HepG2 (cell line): ENCODE results near the gene OPN1SW. TPM values are rescaled to one million over a fixed set of nuclear protein-coding genes. Genes with fewer than 3 reads are reported as not detected.
A peak's percentile ranks its signal among the peaks of the same experiment; 100 is the strongest.

Experiments
- DMAP1 ChIP-seq: IDR thresholded peaks from 2 replicates; pipeline ENCODE4 v1.6.1; 2016
- HMGXB4 ChIP-seq, 2 experiments: sonication (generic) in 1 of 2; formaldehyde crosslinking in 1 of 2; IDR thresholded peaks; 2 replicates each; pipeline versions ENCODE4 v1.4.0 to v1.6.1; 2018 to 2020; ENCODE audit warnings: missing genetic modification reagents in 2 of 2, borderline replicate concordance in 1 of 2, low read depth in 1 of 2, mild to moderate bottlenecking in 1 of 2, missing biosample characterization in 1 of 2
- HOXA7 ChIP-seq: sonication (generic); formaldehyde crosslinking; IDR thresholded peaks from 2 replicates; pipeline ENCODE4 v1.8.1; 2022; ENCODE audit warnings: mild to moderate bottlenecking, missing genetic modification reagents, moderate library complexity
- MEF2D ChIP-seq: sonication (generic); formaldehyde crosslinking; IDR thresholded peaks from 2 replicates; pipeline ENCODE4 v1.5.1; 2020; ENCODE audit warnings: mild to moderate bottlenecking, missing genetic modification reagents
- NFYB ChIP-seq: sonication (generic); formaldehyde crosslinking; IDR thresholded peaks from 2 replicates; pipeline ENCODE4 v1.4.0; 2020; ENCODE audit warnings: missing genetic modification reagents
- NR2F2 ChIP-seq: IDR thresholded peaks from 2 replicates; pipeline ENCODE4 v1.6.1; 2012; ENCODE audit warnings: low read depth, inconsistent platforms, borderline replicate concordance
- PAXIP1 ChIP-seq: sonication (generic); formaldehyde crosslinking; conservative IDR thresholded peaks from 2 replicates; pipeline ENCODE4 v1.4.0; 2020; ENCODE audit warnings: mild to moderate bottlenecking, missing genetic modification reagents, moderate library complexity
- PBX2 ChIP-seq: IDR thresholded peaks from 2 replicates; pipeline ENCODE4 v1.6.1; 2016; ENCODE audit warnings: control low read depth
- POLR2G ChIP-seq: fragments of 200-400 bp; formaldehyde crosslinking; IDR thresholded peaks from 2 replicates; pipeline ENCODE4 v1.6.1; 2018; ENCODE audit warnings: mild to moderate bottlenecking, low read depth, low read length, moderate library complexity
- SNAPC5 ChIP-seq: sonication (generic); formaldehyde crosslinking; IDR thresholded peaks from 2 replicates; pipeline ENCODE4 v1.8.1; 2023; ENCODE audit warnings: mild to moderate bottlenecking, missing genetic modification reagents, borderline replicate concordance
- SP4 ChIP-seq: sonication (generic); formaldehyde crosslinking; IDR thresholded peaks from 2 replicates; pipeline ENCODE4 v1.8.1; 2023; ENCODE audit warnings: mild to moderate bottlenecking, missing genetic modification reagents
- ZNF121 ChIP-seq: sonication (generic); formaldehyde crosslinking; IDR thresholded peaks from 2 replicates; pipeline ENCODE4 v1.5.0; 2020; ENCODE audit warnings: mild to moderate bottlenecking, missing genetic modification reagents
- ZNF788 ChIP-seq: sonication (generic); formaldehyde crosslinking; IDR thresholded peaks from 2 replicates; pipeline ENCODE4 v1.5.0; 2020; ENCODE audit warnings: mild to moderate bottlenecking, missing genetic modification reagents, borderline replicate concordance
- polyA plus RNA-seq, 8 experiments: library from polyadenylated mRNA; depleted of rRNA in 3 of 8; stranded (reverse) in 7 of 8; unstranded in 1 of 8; fragments of >200 nt; fragmentation: Illumina TruSeq in 4 of 8; extraction: Trizol in 4 of 8; gene quantifications; 2 replicates each; pipeline versions ENCODE4 v1.2.1 to v1.2.3, GENCODE V29; 2011 to 2016; ENCODE audit warnings: low read depth in 4 of 8, missing spikeins in 1 of 8, mixed read lengths in 1 of 8; ENCODE audit not compliant: insufficient read depth in 1 of 8
- total RNA-seq, 5 experiments: library from RNA; depleted of rRNA; stranded (reverse); fragments of >200 nt; fragmentation: Illumina TruSeq; extraction: Trizol; gene quantifications; 2 replicates each; pipeline ENCODE4 v1.2.3, GENCODE V29; 2016; ENCODE audit warnings: low read depth in 1 of 5
- TF ChIP-seq, protein P1 (sequence below): IDR thresholded peaks from 2 replicates; pipeline ENCODE4 v1.6.1; 2016; ENCODE audit warnings: mild to moderate bottlenecking, missing biosample characterization, missing genetic modification reagents
- TF ChIP-seq, protein P2 (sequence below): sonication (generic); formaldehyde crosslinking; IDR thresholded peaks from 2 replicates; pipeline ENCODE4 v1.4.0; 2020; ENCODE audit warnings: missing genetic modification reagents

The OPN1SW gene
- total and polyA plus RNA-seq, 2 of the 13 experiments (the other 11 are each of a cell fraction or from before 2014, with no cell fraction given): not detected

GRCh38 chr7:128739048-128739962 lies 36.3 kb downstream of the OPN1SW start, which contains the start of gene CALU (continued):
- no peak for TF ChIP-seq SNAPC5
- peak; percentile 76; the same call in 1 of the 2 replicates for TF ChIP-seq MEF2D (CRISPR knock-in tag)
- TF ChIP-seq POLR2G: peak; percentile 90
- TF ChIP-seq, protein P1, sequence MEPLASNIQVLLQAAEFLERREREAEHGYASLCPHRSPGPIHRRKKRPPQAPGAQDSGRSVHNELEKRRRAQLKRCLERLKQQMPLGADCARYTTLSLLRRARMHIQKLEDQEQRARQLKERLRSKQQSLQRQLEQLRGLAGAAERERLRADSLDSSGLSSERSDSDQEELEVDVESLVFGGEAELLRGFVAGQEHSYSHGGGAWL (CRISPR knock-in tag): peak; percentile 73; the same call in 1 of the 2 replicates
- no peak for TF ChIP-seq HOXA7 (CRISPR knock-in tag)
- TF ChIP-seq NFYB (CRISPR knock-in tag): peak; percentile 97
- TF ChIP-seq PBX2 (CRISPR knock-in tag): 0 out of 2 replicates have a peak, but pooled peaks have one; percentile 47
- TF ChIP-seq HMGXB4 (CRISPR knock-in tag; IDR thresholded peaks at IDR 0.05; ENCODE audit: borderline replicate concordance in 1 of 2, low read depth in 1 of 2): peak; percentile 15 to 77
- TF ChIP-seq, protein P2, sequence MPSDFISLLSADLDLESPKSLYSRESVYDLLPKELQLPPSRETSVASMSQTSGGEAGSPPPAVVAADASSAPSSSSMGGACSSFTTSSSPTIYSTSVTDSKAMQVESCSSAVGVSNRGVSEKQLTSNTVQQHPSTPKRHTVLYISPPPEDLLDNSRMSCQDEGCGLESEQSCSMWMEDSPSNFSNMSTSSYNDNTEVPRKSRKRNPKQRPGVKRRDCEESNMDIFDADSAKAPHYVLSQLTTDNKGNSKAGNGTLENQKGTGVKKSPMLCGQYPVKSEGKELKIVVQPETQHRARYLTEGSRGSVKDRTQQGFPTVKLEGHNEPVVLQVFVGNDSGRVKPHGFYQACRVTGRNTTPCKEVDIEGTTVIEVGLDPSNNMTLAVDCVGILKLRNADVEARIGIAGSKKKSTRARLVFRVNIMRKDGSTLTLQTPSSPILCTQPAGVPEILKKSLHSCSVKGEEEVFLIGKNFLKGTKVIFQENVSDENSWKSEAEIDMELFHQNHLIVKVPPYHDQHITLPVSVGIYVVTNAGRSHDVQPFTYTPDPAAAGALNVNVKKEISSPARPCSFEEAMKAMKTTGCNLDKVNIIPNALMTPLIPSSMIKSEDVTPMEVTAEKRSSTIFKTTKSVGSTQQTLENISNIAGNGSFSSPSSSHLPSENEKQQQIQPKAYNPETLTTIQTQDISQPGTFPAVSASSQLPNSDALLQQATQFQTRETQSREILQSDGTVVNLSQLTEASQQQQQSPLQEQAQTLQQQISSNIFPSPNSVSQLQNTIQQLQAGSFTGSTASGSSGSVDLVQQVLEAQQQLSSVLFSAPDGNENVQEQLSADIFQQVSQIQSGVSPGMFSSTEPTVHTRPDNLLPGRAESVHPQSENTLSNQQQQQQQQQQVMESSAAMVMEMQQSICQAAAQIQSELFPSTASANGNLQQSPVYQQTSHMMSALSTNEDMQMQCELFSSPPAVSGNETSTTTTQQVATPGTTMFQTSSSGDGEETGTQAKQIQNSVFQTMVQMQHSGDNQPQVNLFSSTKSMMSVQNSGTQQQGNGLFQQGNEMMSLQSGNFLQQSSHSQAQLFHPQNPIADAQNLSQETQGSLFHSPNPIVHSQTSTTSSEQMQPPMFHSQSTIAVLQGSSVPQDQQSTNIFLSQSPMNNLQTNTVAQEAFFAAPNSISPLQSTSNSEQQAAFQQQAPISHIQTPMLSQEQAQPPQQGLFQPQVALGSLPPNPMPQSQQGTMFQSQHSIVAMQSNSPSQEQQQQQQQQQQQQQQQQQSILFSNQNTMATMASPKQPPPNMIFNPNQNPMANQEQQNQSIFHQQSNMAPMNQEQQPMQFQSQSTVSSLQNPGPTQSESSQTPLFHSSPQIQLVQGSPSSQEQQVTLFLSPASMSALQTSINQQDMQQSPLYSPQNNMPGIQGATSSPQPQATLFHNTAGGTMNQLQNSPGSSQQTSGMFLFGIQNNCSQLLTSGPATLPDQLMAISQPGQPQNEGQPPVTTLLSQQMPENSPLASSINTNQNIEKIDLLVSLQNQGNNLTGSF: peak; percentile 52; the same call in 1 of the 2 replicates
- TF ChIP-seq ZNF121 (CRISPR knock-in tag): no peak; the same call in none of the 2 replicates
- peak; percentile 18 for TF ChIP-seq PAXIP1 (CRISPR knock-in tag)
- TF ChIP-seq SP4 (CRISPR knock-in tag): peak; percentile 86
- peak; percentile 30; the same call in 1 of the 2 replicates for TF ChIP-seq NR2F2
- TF ChIP-seq DMAP1 (CRISPR knock-in tag): peak; percentile 96
- TF ChIP-seq ZNF788: no peak
